NCI-H128 (cell line): ENCODE measurements around the gene DCHS1.

Experiments used
- DNase-seq: peaks from one replicate; lab custom pipeline; 2025; ENCODE audit not compliant: unreplicated experiment; lab: John Stamatoyannopoulos, UW

DCHS1 gene

GRCh38 chr11:6671991-6672390 lies 16.4 kb upstream of the DCHS1 start:
- no peak for DNase-seq

GRCh38 chr11:6670202-6670830 lies 14.7 kb upstream of the DCHS1 start:
- no peak for DNase-seq

DNA sequence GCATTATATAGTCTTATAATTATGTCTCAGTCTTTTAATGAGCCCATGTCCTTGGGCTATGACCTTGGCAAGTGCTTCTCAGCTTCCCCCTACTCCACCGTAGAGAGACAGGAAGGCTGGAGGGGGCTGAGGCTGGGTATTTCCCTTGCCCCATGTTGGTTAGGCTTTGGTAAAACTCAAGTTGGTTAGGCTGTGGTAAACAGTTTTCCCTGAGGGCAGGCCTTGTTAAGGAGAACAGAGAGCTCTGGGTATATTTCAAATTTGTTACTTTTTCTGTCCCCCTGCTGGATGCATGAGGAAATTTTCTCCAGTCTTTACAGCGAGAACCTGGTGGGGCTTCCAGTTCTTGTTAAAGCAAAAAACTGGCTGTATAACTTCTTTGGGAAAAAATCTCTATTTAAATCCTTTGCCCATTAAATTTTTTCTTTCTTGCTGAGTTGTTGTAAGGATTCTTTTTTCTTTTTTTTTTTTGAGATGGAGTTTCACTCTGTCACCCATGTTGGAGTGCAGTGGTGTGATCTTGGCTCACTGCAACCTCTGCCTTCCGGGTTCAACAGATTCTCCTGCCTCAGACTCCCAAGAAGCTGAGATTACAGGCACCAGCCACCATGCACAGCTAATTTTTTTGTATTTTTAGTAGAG lies 12.2 kb upstream of the DCHS1 start:
- DNase-seq, result no peak

DNA sequence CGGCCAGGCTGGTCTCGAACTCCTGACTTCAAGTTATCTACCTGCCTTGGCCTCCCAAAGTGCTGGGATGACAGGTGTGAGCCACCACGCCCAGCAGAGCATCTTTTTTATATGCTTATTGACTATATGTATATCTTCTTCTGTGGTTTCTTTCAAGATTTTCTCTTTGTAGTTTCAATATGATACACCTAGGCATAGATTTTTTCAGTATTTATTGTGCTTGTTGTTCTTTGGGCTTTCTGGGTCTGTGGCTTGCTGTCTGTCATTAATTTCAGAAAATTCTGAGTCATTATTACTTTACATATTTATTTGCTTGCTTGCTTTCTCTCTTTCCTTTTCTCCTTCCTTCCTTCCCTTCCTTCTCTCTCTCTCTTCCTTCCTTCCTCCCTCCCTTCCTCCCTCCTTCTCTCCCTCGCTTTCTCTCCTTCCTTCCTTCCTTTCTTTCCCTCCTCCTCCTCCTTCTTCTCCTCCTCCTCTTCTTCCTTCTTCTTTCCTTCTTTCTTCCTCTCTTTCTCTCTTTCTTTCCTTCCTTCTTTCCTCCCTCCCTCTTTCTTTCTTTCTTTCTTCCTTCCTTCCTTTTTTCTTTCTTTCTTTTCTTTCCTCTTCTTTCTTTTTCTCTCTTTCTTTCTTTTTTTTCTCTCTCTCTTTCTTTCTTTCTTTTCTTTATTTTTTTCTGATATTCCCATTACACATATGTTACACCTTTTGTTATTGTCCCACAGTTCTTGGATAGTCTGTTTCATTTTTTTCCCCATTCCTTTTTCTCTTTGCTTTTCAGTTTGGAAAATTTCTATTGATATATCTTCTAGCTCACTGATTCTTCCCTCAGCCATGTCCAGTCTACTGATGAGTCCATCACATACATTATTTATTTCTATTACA lies 10.9 kb upstream of the DCHS1 start:
- no peak for DNase-seq

DNA sequence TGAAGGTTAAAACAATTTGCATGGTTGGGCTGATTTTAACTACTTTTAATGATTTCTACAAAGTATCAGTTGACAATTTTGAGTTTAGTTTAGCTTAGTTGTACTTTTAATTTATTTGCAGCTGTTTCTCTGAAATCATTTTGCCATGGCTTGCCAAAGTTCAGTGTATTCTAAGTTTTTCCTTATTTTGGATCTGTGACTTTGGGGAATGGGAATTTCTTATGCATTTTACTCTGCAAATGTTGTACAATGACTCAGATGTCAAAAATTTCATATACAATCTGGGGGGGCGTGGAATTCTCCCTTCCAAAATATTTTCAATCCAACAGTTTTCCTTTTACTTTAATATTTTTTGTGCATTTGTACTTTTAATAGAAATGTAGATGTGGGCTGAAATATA lies 8.9 kb upstream of the DCHS1 start:
- no peak for DNase-seq

DNA sequence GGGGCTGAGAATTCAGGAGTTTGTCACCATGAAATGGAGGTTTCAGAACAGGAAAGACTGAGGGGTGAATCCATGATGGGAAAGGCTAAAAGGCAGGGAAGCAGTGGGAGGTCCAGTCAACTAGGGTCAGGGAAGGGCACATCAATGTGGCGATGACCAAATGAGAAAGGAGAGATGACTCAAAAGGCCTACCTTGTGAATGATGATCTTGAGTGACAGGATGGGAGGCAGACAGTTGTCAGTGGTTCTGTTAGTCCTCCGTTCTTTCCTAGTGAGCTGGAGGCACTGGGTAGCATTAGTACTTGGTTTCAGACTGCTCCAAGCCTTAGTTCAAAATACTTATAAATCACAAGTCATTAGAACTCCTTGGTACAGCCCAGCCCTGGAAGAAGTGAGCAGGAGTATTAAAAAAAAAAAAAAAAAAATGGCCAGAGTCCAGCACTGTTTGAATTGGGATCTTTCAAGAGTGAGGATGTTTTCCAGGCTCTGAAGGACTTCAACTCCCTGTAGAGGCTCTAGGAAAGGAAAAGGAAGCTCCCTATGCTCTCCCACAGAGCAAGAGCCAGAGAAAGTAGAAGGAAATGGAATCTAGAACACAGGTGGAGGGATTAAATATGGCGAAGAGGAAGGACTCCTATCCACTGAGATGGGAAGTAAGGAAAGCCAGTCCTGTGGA lies 8.3 kb upstream of the DCHS1 start:
- DNase-seq, result no peak

GRCh38 chr11:6660712-6661111 lies 5.1 kb upstream of the DCHS1 start:
- DNase-seq, result no peak

DNA sequence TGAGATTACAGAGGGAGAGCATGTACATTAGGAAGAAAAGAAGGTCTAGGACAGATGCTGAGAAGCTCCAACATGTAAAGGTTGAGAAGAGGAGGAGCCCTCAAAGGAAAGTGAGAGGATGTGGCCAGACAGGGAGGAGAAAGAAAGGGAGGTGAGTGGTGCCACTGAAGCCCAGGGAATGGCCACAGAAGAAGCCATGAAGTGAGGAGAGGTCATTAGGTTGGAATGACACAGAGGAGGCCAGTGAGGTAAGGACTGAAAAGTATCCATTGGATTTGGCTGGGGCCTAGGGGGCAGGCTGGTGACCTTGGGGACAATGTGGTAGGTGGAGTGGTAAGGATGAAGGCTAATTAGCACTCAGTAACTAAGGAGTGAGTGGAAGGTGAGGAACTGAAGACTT lies 3.0 kb upstream of the DCHS1 start:
- DNase-seq, result no peak

DNA sequence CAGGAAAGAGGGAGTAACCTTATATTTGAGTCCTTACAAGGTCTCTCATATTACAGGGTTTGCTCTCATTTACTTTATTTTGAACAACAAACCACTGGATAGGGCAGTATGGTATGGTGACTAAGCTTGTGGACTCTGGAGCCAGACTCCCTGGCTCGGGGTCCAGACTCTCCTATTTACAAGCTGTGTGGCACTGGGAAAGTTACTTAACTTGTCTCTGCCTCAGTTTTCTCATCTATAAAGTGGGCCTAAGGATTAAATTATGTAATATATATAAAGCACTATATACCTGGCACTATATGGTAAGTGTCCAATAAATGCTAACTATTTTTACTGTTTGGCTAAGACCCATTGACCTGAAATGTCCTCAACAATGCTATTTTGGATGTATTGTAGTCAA lies 1.7 kb upstream of the DCHS1 start:
- DNase-seq, result no peak

DNA sequence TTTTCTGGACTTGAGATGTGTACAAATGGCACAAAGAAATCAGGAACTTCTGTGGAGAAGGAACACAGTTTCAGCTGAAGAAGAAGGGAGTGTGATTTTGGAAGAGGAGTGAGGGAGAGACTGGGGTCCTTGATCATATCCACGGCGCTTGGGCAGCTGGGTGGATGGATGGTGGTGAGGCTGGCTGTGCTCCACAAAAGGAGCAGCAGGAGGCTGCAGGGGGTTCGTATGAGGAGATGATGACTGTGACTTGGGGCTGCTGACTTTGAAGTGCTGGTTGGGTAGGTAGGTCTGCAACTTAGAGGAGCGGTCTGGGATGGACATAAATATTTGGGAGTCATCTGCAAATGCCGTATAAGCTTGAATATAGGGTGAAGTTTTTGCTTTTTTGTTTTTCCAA lies 1.3 kb upstream of the DCHS1 start:
- no peak for DNase-seq

DNA sequence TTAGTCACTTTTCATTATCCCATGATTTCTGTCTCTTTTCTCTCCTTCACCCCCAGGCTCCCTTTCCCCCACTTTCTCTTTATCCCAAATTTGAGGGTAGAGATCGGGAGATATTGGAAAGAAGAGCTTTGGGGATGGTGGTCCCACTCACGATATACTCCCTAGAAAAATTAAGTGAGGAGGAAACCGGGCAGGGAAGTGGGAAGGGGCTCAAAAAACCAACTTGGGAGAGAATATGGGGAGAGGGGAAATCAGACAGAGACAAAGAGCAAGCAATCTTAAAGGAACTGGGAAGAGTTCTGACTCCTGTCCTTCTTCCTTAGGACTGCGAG lies 941 bp upstream of the DCHS1 start:
- no peak for DNase-seq

- DNase-seq, result no peak
Measured at GRCh38 chr11:6655020-6655789, 404 bp downstream of the DCHS1 start.

DNA sequence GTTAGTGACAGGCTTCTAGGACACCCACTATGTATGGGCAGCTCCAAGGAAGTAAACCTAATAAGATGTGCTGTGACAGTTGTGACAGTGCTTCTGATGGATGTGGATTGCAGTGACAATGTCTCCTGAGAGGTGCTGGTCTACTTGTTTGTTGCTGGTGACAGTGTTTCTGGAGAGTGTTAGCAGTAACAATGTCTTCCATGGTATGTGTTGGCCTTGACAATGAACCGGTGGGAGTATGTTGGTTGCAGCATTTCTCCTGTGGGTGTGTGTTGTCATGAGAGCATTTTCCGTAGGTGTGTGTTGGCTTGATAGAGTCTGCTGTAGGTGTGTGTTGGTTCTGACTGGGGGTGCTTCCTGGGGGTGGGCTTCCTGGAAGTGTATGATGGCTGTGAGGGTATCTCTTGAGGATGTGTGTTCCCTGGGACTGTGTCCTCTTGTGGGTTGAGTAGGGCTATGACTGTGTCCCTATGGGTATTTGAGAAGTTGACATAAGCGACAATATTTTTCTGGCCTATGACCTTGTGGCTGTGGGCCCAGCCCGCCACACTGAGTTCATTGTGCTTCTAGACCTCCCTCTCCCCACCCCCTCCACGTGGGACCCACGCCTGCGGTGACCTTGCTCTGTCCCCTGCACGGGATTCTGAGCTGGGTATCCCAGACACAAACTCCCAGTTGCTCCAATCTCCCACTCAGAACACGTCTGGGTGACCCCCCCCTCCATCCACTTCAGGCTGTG lies 1.2 kb downstream of the DCHS1 start:
- DNase-seq, result no peak

GRCh38 chr11:6653656-6654055 lies 2.0 kb downstream of the DCHS1 start:
- no peak for DNase-seq

- no peak for DNase-seq
Measured at GRCh38 chr11:6653097-6653496, 2.5 kb downstream of the DCHS1 start.

DNA sequence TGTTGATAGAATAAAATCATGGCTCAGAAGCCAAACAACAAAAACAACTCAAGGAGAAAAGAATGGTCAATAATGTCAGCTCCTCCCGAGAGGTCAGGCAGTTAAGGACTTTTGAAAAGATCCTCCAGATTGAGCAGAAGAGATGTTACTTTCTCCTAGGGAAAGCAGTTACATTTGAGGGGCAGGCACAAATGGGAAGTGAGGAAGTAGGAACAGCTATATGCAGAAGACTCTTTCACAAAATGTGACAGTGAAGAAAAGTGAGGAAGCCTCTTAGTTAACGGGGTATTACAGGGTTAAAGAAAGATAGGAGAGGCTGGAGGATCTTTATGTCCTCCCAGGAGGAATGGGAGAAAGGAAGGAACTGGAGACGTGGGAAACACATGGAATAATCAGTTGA lies 3.4 kb downstream of the DCHS1 start:
- DNase-seq, result no peak

DNA sequence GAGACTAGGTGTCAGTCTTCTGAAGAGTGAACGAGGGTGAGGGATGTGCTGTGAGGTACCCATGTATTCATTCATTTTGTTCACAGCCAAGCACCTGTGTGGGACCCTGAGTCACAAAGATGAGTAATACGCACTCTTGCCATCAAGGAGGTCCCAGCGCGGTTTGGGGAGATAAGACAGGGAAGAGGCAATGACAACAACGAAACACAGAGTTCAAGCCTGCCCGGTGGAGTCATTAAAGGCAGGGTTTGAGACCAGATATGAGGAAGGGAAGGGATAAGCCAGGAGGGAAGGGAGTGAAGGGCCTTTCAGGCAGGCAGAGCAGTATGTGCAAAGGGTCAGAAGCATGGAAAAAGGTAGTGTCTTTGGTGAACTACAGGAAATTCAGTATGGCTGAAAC lies 4.6 kb downstream of the DCHS1 start:
- no peak for DNase-seq

DNA sequence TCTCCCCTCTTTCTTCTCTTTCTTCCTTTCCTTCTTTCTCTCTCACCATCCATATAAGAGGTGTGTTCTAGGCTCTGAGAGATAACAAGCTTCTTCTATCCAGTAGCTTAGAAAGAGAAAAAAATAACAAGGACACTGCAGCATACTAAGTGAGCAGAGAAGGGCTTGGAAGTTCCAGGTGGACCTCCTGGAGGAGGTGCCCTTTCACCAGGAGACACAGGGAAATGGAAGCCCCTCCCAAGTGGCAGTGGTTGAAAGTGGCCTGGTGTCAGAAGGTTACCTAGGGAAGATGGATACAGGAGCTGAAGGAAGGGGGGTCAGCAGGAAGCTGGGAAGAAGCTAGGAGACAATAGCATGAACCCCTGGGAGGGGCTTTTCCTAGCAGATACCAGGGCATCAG lies 5.5 kb downstream of the DCHS1 start:
- no peak for DNase-seq

GRCh38 chr11:6648501-6648900 lies 7.1 kb downstream of the DCHS1 start:
- DNase-seq, result no peak

- DNase-seq, result no peak
Measured at GRCh38 chr11:6647836-6648235, 7.8 kb downstream of the DCHS1 start.
